Measurements from ENCODE around the gene TLR4. TPM values are rescaled to one million over a fixed set of nuclear protein-coding genes. Genes with fewer than 3 reads are reported as not detected.

The TLR4 gene
- total and polyA plus RNA-seq, 9 of the 15 experiments (the other 6 are each of a cell fraction or from before 2014, with no cell fraction given), result 0.02 TPM; not detected in 8

DNA sequence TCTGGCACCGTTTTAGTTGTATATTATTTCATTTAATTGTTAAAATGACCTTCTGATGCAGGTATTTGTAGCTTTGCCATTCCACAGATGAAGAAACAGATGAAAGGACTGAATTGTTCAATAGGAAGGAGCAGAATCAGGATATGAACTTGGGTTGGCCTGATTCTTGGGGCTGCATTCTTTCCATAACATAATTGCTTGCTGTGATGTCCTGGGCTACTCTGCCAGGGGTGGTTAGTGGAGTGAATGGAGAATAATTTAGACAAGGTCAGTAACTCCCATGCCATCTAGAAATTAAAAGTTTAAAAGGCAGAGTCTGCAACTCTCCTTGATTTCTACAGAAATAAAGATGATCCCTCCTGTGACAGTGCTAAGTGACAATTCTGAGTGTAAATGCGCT, 15.9 kb downstream of the TLR4 start (continued):
- TF ChIP-seq FUS (optimal IDR thresholded peaks at IDR 0.05; ENCODE audit: low read depth, low read length) (no peak), IRF2 (CRISPR knock-in tag; IDR thresholded peaks at IDR 0.05) (no peak)

DNA sequence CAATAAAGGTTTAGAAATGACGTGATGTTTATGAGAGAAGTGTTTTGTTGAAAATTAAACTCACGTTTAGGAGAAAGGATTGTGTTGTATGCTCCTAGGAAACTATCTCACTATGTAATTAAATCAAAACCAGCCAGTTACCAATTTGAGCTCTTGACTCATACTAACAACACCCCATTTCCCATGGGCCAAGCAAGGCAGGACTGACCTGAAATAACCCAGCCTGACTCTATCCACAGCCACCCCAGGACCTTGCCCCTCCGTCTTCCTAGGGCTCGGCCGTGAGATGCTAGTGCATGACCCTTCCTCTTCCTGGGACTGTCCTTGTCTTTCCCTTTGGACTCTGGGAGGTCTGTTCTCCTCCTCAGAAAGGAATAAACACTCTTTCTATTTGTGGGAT, 16.4 kb downstream of the TLR4 start:
- no peak overlapping the region for H3K27ac ChIP-seq (ENCODE audit: extremely low read depth, low read depth, low read length)
- H3K4me2 ChIP-seq (ENCODE audit: insufficient read depth, low read length), result no peak overlapping the region
- in situ Hi-C loops (cut with MboI), result no loop called here
- no peaks in the 10 kb centered on the region for H3K79me2 ChIP-seq (ENCODE audit: control insufficient read depth, insufficient read depth, low read length)
- intact Hi-C loops (cut with micrococcal nuclease), result no loop called here
- no TSS peak for BruUV-seq (replicated peaks)
- no peak overlapping the region for H3K9ac ChIP-seq (ENCODE audit: insufficient read depth in 1 of 2, low read depth in 2 of 2, low read length in 2 of 2)
- no peaks in the 10 kb centered on the region for H3K9me3 ChIP-seq (replicated peaks; ENCODE audit: control insufficient read depth, insufficient read depth, low read depth, low read length)
- no peaks in the 10 kb centered on the region for H3K9me1 ChIP-seq (ENCODE audit: control insufficient read depth, insufficient read depth, low read length)
- no peaks in the 10 kb centered on the region for H4K20me1 ChIP-seq (replicated peaks; ENCODE audit: control insufficient read depth, insufficient read depth, low read length)
- no peak overlapping the region for H3K4me3 ChIP-seq
- 2% methylated on average over 5 of the region's 5 CpGs for WGBS (ENCODE audit: insufficient coverage, low coverage, missing lambda C conversion rate)
- no peaks in the 10 kb centered on the region for H3K4me1 ChIP-seq (replicated peaks in 1 of 2; ENCODE audit: control insufficient read depth in 2 of 2, insufficient read depth in 2 of 2, low read length in 2 of 2)
- ChIA-PET POLR2A (no interaction called here), CTCF (ENCODE audit: low intra/inter-chr PET ratio) (no interaction called here)
- FAIRE-seq (no peak), DNase-seq (ENCODE audit: extremely low read depth in 1 of 4, low spot score in 3 of 4) (peak in 1 of 4 experiments; percentile 4), ATAC-seq (no peak)
- H3K36me3 ChIP-seq (ENCODE audit: control insufficient read depth, insufficient read depth, low read length), result no peaks in the 10 kb centered on the region
- H2AFZ ChIP-seq (ENCODE audit: low read depth, low read length), result no peak overlapping the region
- H3K27me3 ChIP-seq (ENCODE audit: control insufficient read depth in 2 of 2, insufficient read depth in 2 of 2, low read length in 2 of 2), result no peaks in the 10 kb centered on the region
- TF ChIP-seq SIX5 (IDR thresholded peaks at IDR 0.05; ENCODE audit: borderline replicate concordance in 1 of 2, insufficient read depth in 1 of 2, low read depth in 1 of 2, low read length in 2 of 2) (no peak), PRMT5 (CRISPR knock-in tag; IDR thresholded peaks at IDR 0.05) (no peak), RBM17 (IDR thresholded peaks at IDR 0.05; ENCODE audit: borderline replicate concordance, low read depth, low read length) (no peak), ZNF165 (CRISPR knock-in tag; IDR thresholded peaks at IDR 0.05; ENCODE audit: borderline replicate concordance) (no peak), MTA3 (IDR thresholded peaks at IDR 0.05; ENCODE audit: borderline replicate concordance) (no peak), MCM5 (IDR thresholded peaks at IDR 0.05; ENCODE audit: low read depth) (no peak), DMBX1 (CRISPR knock-in tag; IDR thresholded peaks at IDR 0.05; ENCODE audit: borderline replicate concordance) (no peak), NFE2L1 (tag; IDR thresholded peaks at IDR 0.05; ENCODE audit: borderline replicate concordance, low read depth) (no peak), RBM22 (IDR thresholded peaks at IDR 0.05; ENCODE audit: low read depth, low read length, poor library complexity, severe bottlenecking) (no peak), FOS (IDR thresholded peaks at IDR 0.05; ENCODE audit: extremely low read depth, insufficient read length) (no peak), ZNF785 (CRISPR knock-in tag; IDR thresholded peaks at IDR 0.05) (no peak), SMARCC2 (IDR thresholded peaks at IDR 0.05; ENCODE audit: low read depth) (no peak), MAZ (CRISPR knock-in tag; conservative IDR thresholded peaks at IDR 0.05 in 1 of 2, IDR thresholded peaks at IDR 0.05 in 1 of 2) (no peak)
- TF ChIP-seq, protein P1, sequence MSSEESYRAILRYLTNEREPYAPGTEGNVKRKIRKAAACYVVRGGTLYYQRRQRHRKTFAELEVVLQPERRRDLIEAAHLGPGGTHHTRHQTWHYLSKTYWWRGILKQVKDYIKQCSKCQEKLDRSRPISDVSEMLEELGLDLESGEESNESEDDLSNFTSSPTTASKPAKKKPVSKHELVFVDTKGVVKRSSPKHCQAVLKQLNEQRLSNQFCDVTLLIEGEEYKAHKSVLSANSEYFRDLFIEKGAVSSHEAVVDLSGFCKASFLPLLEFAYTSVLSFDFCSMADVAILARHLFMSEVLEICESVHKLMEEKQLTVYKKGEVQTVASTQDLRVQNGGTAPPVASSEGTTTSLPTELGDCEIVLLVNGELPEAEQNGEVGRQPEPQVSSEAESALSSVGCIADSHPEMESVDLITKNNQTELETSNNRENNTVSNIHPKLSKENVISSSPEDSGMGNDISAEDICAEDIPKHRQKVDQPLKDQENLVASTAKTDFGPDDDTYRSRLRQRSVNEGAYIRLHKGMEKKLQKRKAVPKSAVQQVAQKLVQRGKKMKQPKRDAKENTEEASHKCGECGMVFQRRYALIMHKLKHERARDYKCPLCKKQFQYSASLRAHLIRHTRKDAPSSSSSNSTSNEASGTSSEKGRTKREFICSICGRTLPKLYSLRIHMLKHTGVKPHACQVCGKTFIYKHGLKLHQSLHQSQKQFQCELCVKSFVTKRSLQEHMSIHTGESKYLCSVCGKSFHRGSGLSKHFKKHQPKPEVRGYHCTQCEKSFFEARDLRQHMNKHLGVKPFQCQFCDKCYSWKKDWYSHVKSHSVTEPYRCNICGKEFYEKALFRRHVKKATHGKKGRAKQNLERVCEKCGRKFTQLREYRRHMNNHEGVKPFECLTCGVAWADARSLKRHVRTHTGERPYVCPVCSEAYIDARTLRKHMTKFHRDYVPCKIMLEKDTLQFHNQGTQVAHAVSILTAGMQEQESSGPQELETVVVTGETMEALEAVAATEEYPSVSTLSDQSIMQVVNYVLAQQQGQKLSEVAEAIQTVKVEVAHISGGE (CRISPR knock-in tag; IDR thresholded peaks at IDR 0.05), result no peak
- TF ChIP-seq, protein P2, sequence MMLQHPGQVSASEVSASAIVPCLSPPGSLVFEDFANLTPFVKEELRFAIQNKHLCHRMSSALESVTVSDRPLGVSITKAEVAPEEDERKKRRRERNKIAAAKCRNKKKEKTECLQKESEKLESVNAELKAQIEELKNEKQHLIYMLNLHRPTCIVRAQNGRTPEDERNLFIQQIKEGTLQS (IDR thresholded peaks at IDR 0.05), result no peak
- TF ChIP-seq, protein P2 (CRISPR knock-in tag; conservative IDR thresholded peaks at IDR 0.05), result no peak

All from K562 (cell line).